Liver (tissue), 9 donors: ENCODE data around the gene TUBGCP6. TPM values are rescaled to one million over a fixed set of nuclear protein-coding genes. Genes with fewer than 3 reads are reported as not detected.

Source experiments
- DNase-seq: peaks from one replicate; pipeline ENCODE4 v3.0.0-alpha.2; 2017; ENCODE audit warnings: low spot score
- H3K27ac ChIP-seq, 2 donors: one replicate each; pipeline ENCODE4 v1.7.0; 2013; ENCODE audit warnings: inconsistent platforms in 2 of 2, low read length in 2 of 2, control low read depth in 1 of 2, low read depth in 1 of 2, mild to moderate bottlenecking in 1 of 2
- H3K27me3 ChIP-seq, 4 donors: one replicate each; pipeline versions ENCODE4 v1.6.1 to v1.7.0; 2013; ENCODE audit warnings: low read length in 3 of 4, inconsistent platforms in 1 of 4, mild to moderate bottlenecking in 1 of 4, moderate library complexity in 1 of 4; ENCODE audit not compliant: control insufficient read depth in 4 of 4, insufficient read depth in 4 of 4
- H3K36me3 ChIP-seq, 4 donors: one replicate each; pipeline versions ENCODE4 v1.6.1 to v1.7.0; 2013; ENCODE audit warnings: low read length in 3 of 4, mild to moderate bottlenecking in 3 of 4, low read depth in 1 of 4, moderate library complexity in 1 of 4; ENCODE audit not compliant: control insufficient read depth in 4 of 4, insufficient read depth in 3 of 4
- H3K4me1 ChIP-seq, 4 donors: one replicate each; pipeline versions ENCODE4 v1.6.1 to v1.7.0; 2013; ENCODE audit warnings: low read length in 3 of 4, mild to moderate bottlenecking in 3 of 4, moderate library complexity in 1 of 4; ENCODE audit not compliant: control insufficient read depth in 4 of 4, insufficient read depth in 4 of 4
- H3K4me3 ChIP-seq, 3 donors: one replicate each; pipeline versions ENCODE4 v1.6.1 to v1.7.0; 2013; ENCODE audit warnings: low read length in 3 of 3, control low read depth in 1 of 3, low read depth in 1 of 3, mild to moderate bottlenecking in 1 of 3
- H3K9ac ChIP-seq, 2 donors: one replicate each; pipeline ENCODE4 v1.7.0; 2013; ENCODE audit warnings: low read length in 2 of 2, mild to moderate bottlenecking in 2 of 2, moderate library complexity in 2 of 2, control low read depth in 1 of 2, low read depth in 1 of 2
- H3K9me3 ChIP-seq, 4 donors: one replicate each; pipeline versions ENCODE4 v1.6.1 to v1.7.0; 2013; ENCODE audit warnings: low read length in 3 of 4; ENCODE audit not compliant: control insufficient read depth in 4 of 4
- ATF3 ChIP-seq: IDR thresholded peaks from 2 replicates; pipeline ENCODE4 v1.6.1; 2016; ENCODE audit warnings: antibody characterized with exemption
- CTCF ChIP-seq: fragments of 150-350 bp; IDR thresholded peaks from 2 replicates; pipeline ENCODE4 v1.5.1; 2017; ENCODE audit warnings: improper control_type of control experiment, low read depth, low read length; ENCODE audit not compliant: missing input control
- EGR1 ChIP-seq, 2 donors: IDR thresholded peaks; 2 replicates each; pipeline ENCODE4 v1.6.1; 2016 to 2018; ENCODE audit warnings: antibody characterized with exemption in 2 of 2, low read depth in 2 of 2
- FOXA2 ChIP-seq: IDR thresholded peaks from 2 replicates; pipeline ENCODE4 v1.6.1; 2016; ENCODE audit warnings: antibody characterized with exemption
- GABPA ChIP-seq, 2 donors: IDR thresholded peaks in 1 of 2; conservative IDR thresholded peaks in 1 of 2; 2 replicates each; pipeline ENCODE4 v1.6.1; 2016; ENCODE audit warnings: antibody characterized with exemption in 2 of 2, mild to moderate bottlenecking in 1 of 2, moderate library complexity in 1 of 2
- HNF4A ChIP-seq, 2 donors: conservative IDR thresholded peaks; 2 replicates each; pipeline ENCODE4 v1.6.1; 2016; ENCODE audit warnings: antibody characterized with exemption in 2 of 2, mild to moderate bottlenecking in 2 of 2
- HNF4G ChIP-seq: IDR thresholded peaks from 2 replicates; pipeline ENCODE4 v1.6.1; 2016; ENCODE audit warnings: antibody characterized with exemption
- JUND ChIP-seq, 2 donors: IDR thresholded peaks; 2 replicates each; pipeline ENCODE4 v1.6.1; 2016; ENCODE audit warnings: antibody characterized with exemption in 2 of 2
- MAX ChIP-seq: IDR thresholded peaks from 2 replicates; pipeline ENCODE4 v1.6.1; 2016; ENCODE audit warnings: antibody characterized with exemption
- RAD21 ChIP-seq, 2 donors: IDR thresholded peaks; 2 replicates each; pipeline ENCODE4 v1.6.1; 2016; ENCODE audit warnings: antibody characterized with exemption in 2 of 2, mild to moderate bottlenecking in 2 of 2
- REST ChIP-seq: IDR thresholded peaks from 2 replicates; pipeline ENCODE4 v1.6.1; 2016; ENCODE audit warnings: antibody characterized with exemption, mild to moderate bottlenecking
- RXRA ChIP-seq, 2 donors: IDR thresholded peaks; 2 replicates each; pipeline ENCODE4 v1.6.1; 2017 to 2018; ENCODE audit warnings: antibody characterized with exemption in 2 of 2, mild to moderate bottlenecking in 1 of 2
- SP1 ChIP-seq: IDR thresholded peaks from 2 replicates; pipeline ENCODE4 v1.6.1; 2018; ENCODE audit warnings: antibody characterized with exemption, mild to moderate bottlenecking
- TAF1 ChIP-seq: conservative IDR thresholded peaks from 2 replicates; pipeline ENCODE4 v1.6.1; 2016; ENCODE audit warnings: antibody characterized with exemption, mild to moderate bottlenecking
- YY1 ChIP-seq: IDR thresholded peaks from 2 replicates; pipeline ENCODE4 v1.6.1; 2016; ENCODE audit warnings: antibody characterized with exemption, mild to moderate bottlenecking
- ZBTB33 ChIP-seq: IDR thresholded peaks from 2 replicates; pipeline ENCODE4 v1.6.1; 2016; ENCODE audit warnings: antibody characterized with exemption
- WGBS: extraction: QIAGEN DNeasy Blood & Tissue Kit; methylation state at CpG from one replicate; pipeline ENCODE4 v1.1.7; 2013; 5-methylcytosine and 5-hydroxymethylcytosine counted together
- polyA plus RNA-seq, 2 donors: library from polyadenylated mRNA; stranded (reverse) in 1 of 2; unstranded in 1 of 2; fragments of 200-250 nt in 1 of 2; fragments of >200 nt in 1 of 2; fragmentation: Nextera tagmentation in 1 of 2; extraction: Ambion mirVana in 1 of 2; gene quantifications; one replicate each; pipeline versions ENCODE4 v1.2.1 to v1.2.3, GENCODE V29; 2013 to 2015
- total RNA-seq, 2 donors: library from RNA; depleted of rRNA; stranded (reverse); fragments of >200 nt; gene quantifications; one replicate each; pipeline ENCODE4 v1.2.3, GENCODE V29; 2014
- donor health status: healthy.
- donor health status: healthy.
- donor health status: healthy.
- donor health status: healthy.
- donor health status: healthy.

Gene TUBGCP6
- total and polyA plus RNA-seq, 4 donors, result 9.3 to 31.7 (median 16.4) TPM

- Histone ChIP-seq H3K4me3 (no peak overlapping the region), H3K9me3 (no peaks in the 10 kb centered on the region), H3K27ac (no peak overlapping the region), H3K27me3 (no peaks in the 10 kb centered on the region), H3K4me1 (no peaks in the 10 kb centered on the region), H3K9ac (no peak overlapping the region), H3K36me3 (peaks cover 18 to 82% (median 41%) of the 10 kb centered on the region in 4 donors)
- TF ChIP-seq JUND (IDR thresholded peaks at IDR 0.05) (no peak), EGR1 (IDR thresholded peaks at IDR 0.05; ENCODE audit: low read depth in 2 of 2) (no peak), REST (no peak), ATF3 (no peak), GABPA (IDR thresholded peaks at IDR 0.05 in 1 of 2, conservative IDR thresholded peaks at IDR 0.05 in 1 of 2) (no peak), FOXA2 (no peak), TAF1 (no peak), HNF4G (no peak), MAX (no peak), YY1 (no peak), HNF4A (conservative IDR thresholded peaks at IDR 0.05) (no peak), CTCF (no peak), ZBTB33 (no peak)
- 96% methylated on average over 36 of the region's 36 CpGs for WGBS
- no peak for DNase-seq
Observed at GRCh38 chr22:50281384-50281760, 36.5 kb upstream of the TUBGCP6 start.

GRCh38 chr22:50280708-50281383 lies 36.0 kb upstream of the TUBGCP6 start:
- WGBS, result 96% methylated on average over 47 of the region's 47 CpGs
- DNase-seq, result no peak
- no peak overlapping the region for H3K27ac ChIP-seq
- no peak for TF ChIP-seq SP1
- TF ChIP-seq CTCF, result no peak
- TF ChIP-seq RAD21 (IDR thresholded peaks at IDR 0.05), result no peak
- no peak for TF ChIP-seq ATF3
- no peak for TF ChIP-seq YY1
- no peak for TF ChIP-seq HNF4A (conservative IDR thresholded peaks at IDR 0.05)
- TF ChIP-seq RXRA (IDR thresholded peaks at IDR 0.05), result no peak
- no peak for TF ChIP-seq HNF4G
- no peak for TF ChIP-seq REST
- no peak for TF ChIP-seq TAF1

More at GRCh38 chr22:50280708-50281383, 36.0 kb upstream of the TUBGCP6 start:
- Histone ChIP-seq H3K4me1 (peaks cover 0 to 3% (median 1%) of the 10 kb centered on the region in 4 donors), H3K9ac (no peak overlapping the region), H3K36me3 (peaks cover 18 to 80% (median 40%) of the 10 kb centered on the region in 4 donors), H3K4me3 (no peak overlapping the region), H3K27me3 (no peaks in the 10 kb centered on the region), H3K9me3 (no peaks in the 10 kb centered on the region)
